HepG2 (cell line): ENCODE data around the gene STK24. TPM values are rescaled to one million over a fixed set of nuclear protein-coding genes. Genes with fewer than 3 reads are reported as not detected.
"Not testable (repeated sequence)": the region's sequence is repeated elsewhere in the genome, so short reads cannot be mapped to it uniquely, and the experiment has no call there.

Source experiments
- ATAC-seq: fragments of 200-7000 bp; cut with Tn5 transposase; 3 replicates; pipeline ENCODE4 v1.9.1; 2020; ENCODE audit warnings: mild to moderate bottlenecking, moderate library complexity
- BruUV-seq: library from RNA; stranded (reverse); fragments of 400-500 nt; replicated peaks from 2 replicates; lab custom pipeline; 2021; lab: Mats Ljungman, UMichigan
- CTCF ChIA-PET: fragments of 300-600 bp; formaldehyde crosslinking; extraction: SDS; loops from one replicate; lab custom pipeline; 2021; ENCODE audit warnings: low total read pairs, inconsistent platforms, low intra/inter-chr PET ratio; lab: Yijun Ruan, JAX
- POLR2A ChIA-PET: fragments of 350-600 bp; sonication (Branson Sonifier 250); formaldehyde crosslinking; loops from one replicate; lab custom pipeline; 2020; ENCODE audit warnings: antibody characterized with exemption, inconsistent platforms; lab: Yijun Ruan, JAX
- DNase-seq: peaks from one replicate; pipeline ENCODE4 v3.0.0-alpha.2; 2015; ENCODE audit warnings: low spot score
- FAIRE-seq: peaks from 3 replicates; lab custom pipeline; 2011; peaks lifted over from hg19 to GRCh38; lab: Jason Lieb, UNC
- H2AFZ ChIP-seq: one replicate; pipeline ENCODE4 v1.6.1; 2011; ENCODE audit warnings: low read length, inconsistent platforms
- H3K27ac ChIP-seq: fragments of 300-600 bp; 3 replicates; pipeline ENCODE4 v1.8.0; 2011; ENCODE audit warnings: mixed run types, mild to moderate bottlenecking, mixed read lengths, low read length, inconsistent platforms; ENCODE audit not compliant: insufficient read depth; ENCODE audit errors: extremely low read length
- H3K27me3 ChIP-seq, 2 experiments: fragments of 200-600 bp in 1 of 2; 2 replicates in 1 of 2; 3 replicates in 1 of 2; pipeline versions ENCODE4 v1.6.0 to v1.8.0; 2011; ENCODE audit warnings: low read length in 2 of 2, mild to moderate bottlenecking in 2 of 2, moderate library complexity in 2 of 2, inconsistent platforms in 1 of 2; ENCODE audit not compliant: insufficient read depth in 2 of 2, control insufficient read depth in 1 of 2
- H3K36me3 ChIP-seq, 2 experiments: fragments of 200-600 bp in 1 of 2; replicated peaks in 1 of 2; 2 replicates in 1 of 2; 3 replicates in 1 of 2; pipeline versions ENCODE4 v1.5.1 to v1.8.0; 2011; ENCODE audit warnings: low read length in 2 of 2, inconsistent platforms in 1 of 2; ENCODE audit not compliant: insufficient read depth in 2 of 2, control insufficient read depth in 1 of 2
- H3K4me1 ChIP-seq: 2 replicates; pipeline ENCODE4 v1.5.1; 2012; ENCODE audit warnings: low read length, inconsistent platforms; ENCODE audit not compliant: insufficient read depth
- H3K4me2 ChIP-seq: 2 replicates; pipeline ENCODE4 v1.6.0; 2011; ENCODE audit warnings: low read depth, low read length, inconsistent platforms
- H3K4me3 ChIP-seq, 3 experiments: fragments of 200-600 bp in 1 of 3; sonication (generic), shearing (Covaris generic) in 1 of 3; replicated peaks in 1 of 3; 2 replicates each; pipeline ENCODE4 v1.5.1; 2011 to 2016; ENCODE audit warnings: low read length in 3 of 3, inconsistent platforms in 2 of 3, low read depth in 2 of 3, mild to moderate bottlenecking in 2 of 3, control low read depth in 1 of 3, mixed read lengths in 1 of 3; ENCODE audit not compliant: insufficient read depth in 1 of 3
- H3K79me2 ChIP-seq: one replicate; pipeline ENCODE4 v1.6.1; 2011; ENCODE audit warnings: low read length, inconsistent platforms; ENCODE audit not compliant: insufficient read depth
- H3K9ac ChIP-seq: 2 replicates; pipeline ENCODE4 v1.6.0; 2011; ENCODE audit warnings: mild to moderate bottlenecking, low read depth, low read length, inconsistent platforms; ENCODE audit not compliant: insufficient read depth
- H3K9me3 ChIP-seq: 2 replicates; pipeline ENCODE4 v1.5.1; 2012; ENCODE audit warnings: mild to moderate bottlenecking, low read length
- H4K20me1 ChIP-seq: 2 replicates; pipeline ENCODE4 v1.6.0; 2011; ENCODE audit warnings: inconsistent platforms, mild to moderate bottlenecking, low read length, moderate library complexity; ENCODE audit not compliant: insufficient read depth
- ASH2L ChIP-seq: fragments of 300-600, 200-600 bp; sonication (generic); IDR thresholded peaks from 2 replicates; pipeline ENCODE4 v1.7.0; 2017; ENCODE audit warnings: low read depth, mild to moderate bottlenecking, moderate library complexity, mixed read lengths, low read length; ENCODE audit not compliant: insufficient read length
- ATF7 ChIP-seq, 2 experiments: fragments of 450-650 bp in 1 of 2; sonication (generic) in 1 of 2; formaldehyde crosslinking in 1 of 2; IDR thresholded peaks; 2 replicates each; pipeline versions ENCODE4 v1.4.0 to v1.6.1; 2016 to 2020; ENCODE audit warnings: antibody characterized with exemption in 1 of 2, mild to moderate bottlenecking in 1 of 2, missing genetic modification reagents in 1 of 2
- FOSL2 ChIP-seq: sonication (generic); formaldehyde crosslinking; IDR thresholded peaks from 2 replicates; pipeline ENCODE4 v1.4.0; 2020; ENCODE audit warnings: missing genetic modification reagents
- IRF2 ChIP-seq: IDR thresholded peaks from 2 replicates; pipeline ENCODE4 v1.6.1; 2018; ENCODE audit warnings: missing genetic modification reagents, missing compliant biosample characterization
- KDM5A ChIP-seq: fragments of 200-600 bp; sonication (generic); IDR thresholded peaks from 2 replicates; pipeline ENCODE4 v1.7.0; 2018; ENCODE audit warnings: antibody characterized with exemption, mild to moderate bottlenecking, low read length, borderline replicate concordance
- KDM5B ChIP-seq: sonication (generic); formaldehyde crosslinking; IDR thresholded peaks from 2 replicates; pipeline ENCODE4 v1.4.0; 2020; ENCODE audit warnings: missing genetic modification reagents, mild to moderate bottlenecking, borderline replicate concordance
- KLF16 ChIP-seq, 2 experiments: sonication (generic) in 1 of 2; formaldehyde crosslinking in 1 of 2; IDR thresholded peaks; 2 replicates each; pipeline versions ENCODE4 v1.6.1 to v1.8.0; 2016 to 2023; ENCODE audit warnings: missing genetic modification reagents in 2 of 2, missing compliant biosample characterization in 1 of 2
- KMT2A ChIP-seq: sonication (generic); formaldehyde crosslinking; IDR thresholded peaks from 2 replicates; pipeline ENCODE4 v1.4.0; 2020; ENCODE audit warnings: missing genetic modification reagents
- KMT2B ChIP-seq: IDR thresholded peaks from 2 replicates; pipeline ENCODE4 v1.6.1; 2016; ENCODE audit warnings: missing genetic modification reagents, missing compliant biosample characterization
- MBD4 ChIP-seq: IDR thresholded peaks from 2 replicates; pipeline ENCODE4 v1.6.1; 2012; ENCODE audit warnings: low read length, inconsistent platforms, borderline replicate concordance
- MIER2 ChIP-seq: IDR thresholded peaks from 2 replicates; pipeline ENCODE4 v1.6.1; 2016; ENCODE audit warnings: missing biosample characterization, missing genetic modification reagents
- NFE2 ChIP-seq: sonication (generic); formaldehyde crosslinking; IDR thresholded peaks from 2 replicates; pipeline ENCODE4 v1.4.0; 2020; ENCODE audit warnings: missing genetic modification reagents
- RBM22 ChIP-seq: fragments of 200-400 bp; formaldehyde crosslinking; optimal IDR thresholded peaks from 2 replicates; pipeline ENCODE3; 2017; ENCODE audit warnings: mild to moderate bottlenecking, low read length, moderate library complexity
- RXRA ChIP-seq: sonication (generic); formaldehyde crosslinking; IDR thresholded peaks from 2 replicates; pipeline ENCODE4 v1.5.1; 2020; ENCODE audit warnings: missing genetic modification reagents
- SIX4 ChIP-seq: sonication (generic); formaldehyde crosslinking; IDR thresholded peaks from 2 replicates; pipeline ENCODE4 v1.4.0; 2020; ENCODE audit warnings: missing genetic modification reagents
- ZBTB21 ChIP-seq: sonication (generic); formaldehyde crosslinking; IDR thresholded peaks from 2 replicates; pipeline ENCODE4 v1.4.0; 2020; ENCODE audit warnings: missing genetic modification reagents
- ZFP1 ChIP-seq: IDR thresholded peaks from 2 replicates; pipeline ENCODE4 v1.6.1; 2016
- ZKSCAN8 ChIP-seq: IDR thresholded peaks from 2 replicates; pipeline ENCODE4 v1.6.1; 2016; ENCODE audit warnings: borderline replicate concordance, missing genetic modification reagents, missing compliant biosample characterization
- ZNF232 ChIP-seq: sonication (generic); formaldehyde crosslinking; IDR thresholded peaks from 2 replicates; pipeline ENCODE4 v1.4.0; 2020; ENCODE audit warnings: missing genetic modification reagents, borderline replicate concordance
- ZNF292 ChIP-seq: sonication (generic); formaldehyde crosslinking; IDR thresholded peaks from 2 replicates; pipeline ENCODE4 v1.8.1; 2022; ENCODE audit warnings: mild to moderate bottlenecking, low read depth, missing genetic modification reagents, borderline replicate concordance
- ZNF431 ChIP-seq: sonication (generic); formaldehyde crosslinking; IDR thresholded peaks from 2 replicates; pipeline ENCODE4 v1.9.0; 2022; ENCODE audit warnings: missing genetic modification reagents, low read depth, mild to moderate bottlenecking, borderline replicate concordance
- ZNF605 ChIP-seq: sonication (generic); formaldehyde crosslinking; IDR thresholded peaks from 2 replicates; pipeline ENCODE4 v1.8.0; 2022; ENCODE audit warnings: mild to moderate bottlenecking, missing genetic modification reagents
- WGBS: methylation state at CpG from one replicate; pipeline ENCODE4 v1.1.6; 2017; ENCODE audit warnings: low lambda C conversion rate; 5-methylcytosine and 5-hydroxymethylcytosine counted together
- in situ Hi-C: cut with HindIII; loops from 2 replicates; pipeline ENCODE4 v1.10.0; 2017; ENCODE audit warnings: low pct_unique_long_range_greater_than_20kb; ENCODE audit not compliant: extremely low pct_ligation_motif_present
- intact Hi-C: fragments of 100-400 bp; cut with micrococcal nuclease; formaldehyde crosslinking; loops from one replicate; pipeline ENCODE4 v1.10.0; 2022; ENCODE audit not compliant: unreplicated experiment
- polyA plus RNA-seq, 8 experiments: library from polyadenylated mRNA; depleted of rRNA in 3 of 8; stranded (reverse) in 7 of 8; unstranded in 1 of 8; fragments of >200 nt; fragmentation: Illumina TruSeq in 4 of 8; extraction: Trizol in 4 of 8; gene quantifications; 2 replicates each; pipeline versions ENCODE4 v1.2.1 to v1.2.3, GENCODE V29; 2011 to 2016; ENCODE audit warnings: low read depth in 4 of 8, missing spikeins in 1 of 8, mixed read lengths in 1 of 8; ENCODE audit not compliant: insufficient read depth in 1 of 8
- total RNA-seq, 5 experiments: library from RNA; depleted of rRNA; stranded (reverse); fragments of >200 nt; fragmentation: Illumina TruSeq; extraction: Trizol; gene quantifications; 2 replicates each; pipeline ENCODE4 v1.2.3, GENCODE V29; 2016; ENCODE audit warnings: low read depth in 1 of 5

Gene STK24
- total and polyA plus RNA-seq, 2 of the 13 experiments (the other 11 are each of a cell fraction or from before 2014, with no cell fraction given), result 51.3 to 73.0 TPM

DNA sequence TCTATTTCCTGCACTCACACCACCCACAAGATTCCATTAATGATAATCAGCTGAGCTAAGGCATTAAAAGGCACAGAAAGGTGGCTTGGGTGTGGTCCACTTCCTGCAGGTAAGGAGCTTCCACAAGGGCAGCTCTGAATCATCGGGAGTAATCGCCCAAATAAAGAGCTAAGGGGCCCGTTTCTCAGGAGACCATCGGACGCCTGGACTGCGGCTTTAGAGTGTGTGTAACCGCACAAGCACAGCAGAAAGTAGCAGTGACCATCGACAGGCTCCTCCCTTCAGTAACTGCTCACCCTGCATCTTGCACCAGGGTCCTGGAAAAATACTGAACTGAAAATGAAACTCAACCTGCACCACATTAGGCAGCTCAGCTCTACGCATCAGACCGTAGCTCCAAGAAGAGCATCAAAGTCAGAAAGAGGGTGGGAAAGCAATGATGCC is 6.0 kb downstream of the STK24 start (continued):
- TF ChIP-seq ZNF605 (CRISPR knock-in tag), result no peak
- no peak for TF ChIP-seq ZNF431 (CRISPR knock-in tag)
- 0 out of 2 replicates have a peak, but pooled peaks have one; percentile 26 for TF ChIP-seq KDM5B
- no peak for TF ChIP-seq ZFP1
- no peak for TF ChIP-seq NFE2 (CRISPR knock-in tag)
- peak; percentile 93 for TF ChIP-seq IRF2 (CRISPR knock-in tag)
- peak; percentile 66 for TF ChIP-seq ASH2L
- TF ChIP-seq, all 625 proteins: peak for 38

DNA sequence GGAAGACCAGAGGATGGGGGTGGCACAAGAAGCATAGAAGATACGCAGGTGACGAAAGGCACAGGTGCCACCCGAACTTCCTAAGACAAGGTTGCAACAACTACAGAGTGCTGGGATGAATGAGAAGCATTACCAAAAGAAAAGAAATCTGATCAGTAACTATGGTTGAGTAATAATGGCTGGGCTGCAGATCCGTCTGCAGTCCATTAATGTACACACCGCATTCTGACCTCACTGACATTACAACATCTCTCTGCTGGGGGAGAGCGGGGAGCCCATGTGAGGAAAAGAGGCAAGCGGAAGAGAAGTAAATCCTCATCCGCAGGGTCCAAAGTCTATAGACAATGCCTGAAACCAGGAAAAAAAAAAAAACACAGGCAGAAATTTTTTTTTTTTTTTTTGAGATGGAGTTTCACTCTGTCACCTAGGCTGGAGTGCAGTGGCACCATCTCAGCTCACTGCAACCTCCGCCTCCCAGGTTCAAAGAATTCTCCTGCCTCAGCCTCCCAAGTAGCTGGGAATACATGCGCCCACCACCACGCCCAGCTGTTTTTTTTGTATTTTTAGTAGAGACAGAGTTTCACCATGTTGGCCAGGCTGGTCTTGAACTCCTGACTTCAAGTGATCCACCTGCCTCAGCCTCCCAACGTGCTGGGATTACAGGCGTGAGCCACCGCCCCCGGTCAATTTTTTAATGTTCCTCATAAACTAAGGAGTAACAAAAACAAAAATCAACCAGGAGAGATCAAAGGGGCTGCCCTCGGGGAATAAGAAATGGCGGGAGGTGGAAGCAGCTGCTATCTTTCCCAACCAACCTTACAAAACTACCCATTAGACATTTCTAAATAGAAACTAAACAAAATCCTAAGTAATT is 7.2 kb downstream of the STK24 start:
- peak overlapping the region; percentile 74 for H3K27ac ChIP-seq
- peaks cover 100% of the 10 kb centered on the region for H3K4me1 ChIP-seq
- BruUV-seq, H3K36me3 ChIP-seq, H3K9me3 ChIP-seq, H3K9ac ChIP-seq, in situ Hi-C loops, H2AFZ ChIP-seq, POLR2A ChIA-PET, H3K27me3 ChIP-seq: not testable (repeated sequence)
- DNase-seq (peak; percentile 99), FAIRE-seq (peak; percentile 90), ATAC-seq (peak; percentile 83)
- CTCF ChIA-PET, result interaction anchor here (0.6 kb wide), 1 partner anchor 49 kb away, joined by 3 read pairs; no protein-coding TSS in a partner anchor
- H3K4me2 ChIP-seq, result peak overlapping the region; percentile 90
- intact Hi-C loops, result loop anchor here (2.0 to 10.0 kb wide), 5 partner anchors 62 to 592 kb away; no protein-coding TSS in a partner anchor
- H3K4me3 ChIP-seq, result peak overlapping the region; percentile 29 to 39 (median 33); a peak in 3 of 6 replicates
- H4K20me1 ChIP-seq, result peaks cover 67% of the 10 kb centered on the region
- peaks cover 97% of the 10 kb centered on the region for H3K79me2 ChIP-seq
- 26% methylated on average over 17 of the region's 17 CpGs for WGBS
- TF ChIP-seq KLF16 (CRISPR knock-in tag; IDR thresholded peaks at IDR 0.05), result peak in 1 of 2 experiments; percentile 88; a peak in 2 of 4 replicates
- peak; percentile 63 for TF ChIP-seq RBM22
- peak; percentile 56; the same call in 1 of the 2 replicates for TF ChIP-seq MBD4
- 0 out of 2 replicates have a peak, but pooled peaks have one; percentile 20 for TF ChIP-seq MIER2
- TF ChIP-seq SIX4 (CRISPR knock-in tag), result peak; percentile 94
- peak; percentile 82 for TF ChIP-seq ATF7 (IDR thresholded peaks at IDR 0.05)
- TF ChIP-seq ATF7 (CRISPR knock-in tag; IDR thresholded peaks at IDR 0.05), result peak; percentile 96
- TF ChIP-seq ZNF232, result 0 out of 2 replicates have a peak, but pooled peaks have one; percentile 22
- peak; percentile 91 for TF ChIP-seq ZBTB21 (CRISPR knock-in tag)
- peak; percentile 61; the same call in 1 of the 2 replicates for TF ChIP-seq ZKSCAN8 (CRISPR knock-in tag)
- peak; percentile 55; the same call in 1 of the 2 replicates for TF ChIP-seq RXRA (CRISPR knock-in tag)
- peak; percentile 70; the same call in 1 of the 2 replicates for TF ChIP-seq ZNF292 (CRISPR knock-in tag)
- 0 out of 2 replicates have a peak, but pooled peaks have one; percentile 21 for TF ChIP-seq KDM5A
- peak; percentile 51; the same call in 1 of the 2 replicates for TF ChIP-seq KMT2B (CRISPR knock-in tag)
- peak; percentile 86 for TF ChIP-seq FOSL2 (CRISPR knock-in tag)
- peak; percentile 90 for TF ChIP-seq KMT2A
